ENCODE measurements around the gene CADM4. TPM values are rescaled to one million over a fixed set of nuclear protein-coding genes. Genes with fewer than 3 reads are reported as not detected.

The CADM4 gene
- total RNA-seq, 1 experiment from 2014 or later: 28.7 TPM

DNA sequence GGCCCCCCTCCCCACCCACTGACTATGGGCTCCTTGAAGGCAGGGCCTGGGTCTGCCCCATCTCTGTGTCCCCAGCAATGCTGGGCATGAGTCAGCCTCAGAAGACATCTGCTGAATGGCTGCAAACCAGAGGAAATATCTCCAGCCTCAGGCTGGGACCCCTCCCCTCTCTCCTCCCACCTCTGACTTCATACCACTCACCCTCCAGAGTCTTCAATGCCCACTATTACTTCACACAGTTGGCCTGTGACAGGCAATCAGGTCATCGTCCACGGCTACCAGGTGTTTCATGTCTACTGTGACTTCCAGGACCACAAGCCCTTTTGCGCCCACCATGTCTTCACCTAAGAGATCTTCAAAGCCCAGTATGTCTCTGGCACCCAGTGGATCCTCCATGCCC lies 27.9 kb downstream of the CADM4 start, which contains the start of gene SRRM5:
Gene SRRM5 (plus strand): TSS at position 301 of the 400 bp plus-strand sequence. CDS start 34 bp downstream, at position 335.
- Histone ChIP-seq H3K4me1 (ENCODE audit: insufficient read depth, low read length, poor library complexity, severe bottlenecking) (peaks cover 27% of the 10 kb centered on the region), H3K27me3 (replicated peaks; ENCODE audit: insufficient read depth, low read depth, low read length, poor library complexity) (no peaks in the 10 kb centered on the region), H3K4me3 (ENCODE audit: low read depth, low read length, poor library complexity, severe bottlenecking) (no peak within 1 kb of the TSS), H3K36me3 (ENCODE audit: insufficient read depth, low read length, poor library complexity, severe bottlenecking) (peaks cover 22% of the 10 kb centered on the region), H3K27ac (ENCODE audit: low read depth, low read length, poor library complexity, severe bottlenecking) (peak within 1 kb of the TSS; percentile 66), H3K9me3 (ENCODE audit: low read depth, low read length, poor library complexity, severe bottlenecking) (no peaks in the 10 kb centered on the region)
- no peak for TF ChIP-seq EZH2 (IDR thresholded peaks at IDR 0.05; ENCODE audit: borderline replicate concordance, low read depth, low read length, poor library complexity, severe bottlenecking)
- TF ChIP-seq, protein P1, sequence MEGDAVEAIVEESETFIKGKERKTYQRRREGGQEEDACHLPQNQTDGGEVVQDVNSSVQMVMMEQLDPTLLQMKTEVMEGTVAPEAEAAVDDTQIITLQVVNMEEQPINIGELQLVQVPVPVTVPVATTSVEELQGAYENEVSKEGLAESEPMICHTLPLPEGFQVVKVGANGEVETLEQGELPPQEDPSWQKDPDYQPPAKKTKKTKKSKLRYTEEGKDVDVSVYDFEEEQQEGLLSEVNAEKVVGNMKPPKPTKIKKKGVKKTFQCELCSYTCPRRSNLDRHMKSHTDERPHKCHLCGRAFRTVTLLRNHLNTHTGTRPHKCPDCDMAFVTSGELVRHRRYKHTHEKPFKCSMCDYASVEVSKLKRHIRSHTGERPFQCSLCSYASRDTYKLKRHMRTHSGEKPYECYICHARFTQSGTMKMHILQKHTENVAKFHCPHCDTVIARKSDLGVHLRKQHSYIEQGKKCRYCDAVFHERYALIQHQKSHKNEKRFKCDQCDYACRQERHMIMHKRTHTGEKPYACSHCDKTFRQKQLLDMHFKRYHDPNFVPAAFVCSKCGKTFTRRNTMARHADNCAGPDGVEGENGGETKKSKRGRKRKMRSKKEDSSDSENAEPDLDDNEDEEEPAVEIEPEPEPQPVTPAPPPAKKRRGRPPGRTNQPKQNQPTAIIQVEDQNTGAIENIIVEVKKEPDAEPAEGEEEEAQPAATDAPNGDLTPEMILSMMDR (conservative IDR thresholded peaks at IDR 0.05; ENCODE audit: low read depth, low read length): no peak
- ChIA-PET POLR2A (ENCODE audit: low non-redundant PET) (no interaction called here), CTCF (no interaction called here)
- BruUV-seq (replicated peaks): no TSS peak
- intact Hi-C loops (cut with micrococcal nuclease; ENCODE audit: unreplicated experiment): no loop called here
- no peak for DNase-seq (ENCODE audit: low spot score)

DNA sequence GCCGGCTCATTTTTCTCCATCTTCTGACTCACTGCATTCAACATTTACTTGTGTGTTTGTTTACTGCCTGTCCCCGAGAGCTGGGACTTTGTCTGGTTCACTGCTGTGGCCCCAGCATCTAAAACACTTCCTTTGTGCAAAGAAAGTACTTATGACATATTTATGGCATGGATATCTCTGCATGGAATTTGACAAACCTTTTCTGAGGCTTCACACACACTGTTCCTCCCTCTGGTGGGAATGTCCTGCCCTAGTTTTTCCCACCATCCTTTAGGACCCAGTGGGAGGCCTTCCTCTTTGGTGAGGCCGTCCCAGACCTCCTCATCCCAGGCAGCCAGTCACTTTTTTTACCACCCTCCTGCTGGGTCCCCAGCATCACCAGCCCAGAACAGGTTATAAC lies 29.2 kb downstream of the CADM4 start:
- Histone ChIP-seq H3K27ac (ENCODE audit: low read depth, low read length, poor library complexity, severe bottlenecking) (peak overlapping the region; percentile 66), H3K9me3 (ENCODE audit: low read depth, low read length, poor library complexity, severe bottlenecking) (no peaks in the 10 kb centered on the region), H3K4me1 (ENCODE audit: insufficient read depth, low read length, poor library complexity, severe bottlenecking) (peaks cover 40% of the 10 kb centered on the region), H3K4me3 (ENCODE audit: low read depth, low read length, poor library complexity, severe bottlenecking) (no peak overlapping the region), H3K36me3 (ENCODE audit: insufficient read depth, low read length, poor library complexity, severe bottlenecking) (peaks cover 22% of the 10 kb centered on the region), H3K27me3 (replicated peaks; ENCODE audit: insufficient read depth, low read depth, low read length, poor library complexity) (no peaks in the 10 kb centered on the region)
- CTCF ChIA-PET: no interaction called here
- no TSS peak for BruUV-seq (replicated peaks)
- DNase-seq (ENCODE audit: low spot score): peak; percentile 86
- intact Hi-C loops (cut with micrococcal nuclease; ENCODE audit: unreplicated experiment): no loop called here
- POLR2A ChIA-PET (ENCODE audit: low non-redundant PET): no interaction called here
- TF ChIP-seq, protein P1 (conservative IDR thresholded peaks at IDR 0.05; ENCODE audit: low read depth, low read length): no peak
- TF ChIP-seq EZH2 (IDR thresholded peaks at IDR 0.05; ENCODE audit: borderline replicate concordance, low read depth, low read length, poor library complexity, severe bottlenecking): no peak

DNA sequence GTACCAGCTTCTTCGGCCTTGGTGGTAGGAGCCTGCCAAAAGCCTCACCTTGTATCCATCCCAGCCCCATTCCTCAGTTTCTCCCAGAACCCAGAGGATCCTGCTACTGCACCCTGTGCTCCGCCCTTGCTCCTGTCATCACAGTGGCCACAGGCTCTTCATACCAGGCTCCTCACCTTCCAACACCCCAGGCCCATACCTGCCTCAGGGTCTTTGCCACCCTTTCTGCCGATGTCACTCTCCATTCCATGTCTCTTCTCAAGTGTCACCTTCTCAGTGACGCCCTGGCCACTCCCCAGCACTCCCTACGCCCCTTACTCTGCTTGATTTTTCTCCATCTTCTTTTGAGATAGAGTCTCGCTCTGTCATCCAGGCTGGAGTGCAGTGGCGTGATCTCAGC lies 29.8 kb downstream of the CADM4 start:
- H3K27ac ChIP-seq (ENCODE audit: low read depth, low read length, poor library complexity, severe bottlenecking): peak overlapping the region; percentile 66
- CTCF ChIA-PET: no interaction called here
- no peak overlapping the region for H3K4me3 ChIP-seq (ENCODE audit: low read depth, low read length, poor library complexity, severe bottlenecking)
- H3K9me3 ChIP-seq (ENCODE audit: low read depth, low read length, poor library complexity, severe bottlenecking): no peaks in the 10 kb centered on the region
- POLR2A ChIA-PET (ENCODE audit: low non-redundant PET): no interaction called here
- intact Hi-C loops (cut with micrococcal nuclease; ENCODE audit: unreplicated experiment): no loop called here
- peaks cover 41% of the 10 kb centered on the region for H3K4me1 ChIP-seq (ENCODE audit: insufficient read depth, low read length, poor library complexity, severe bottlenecking)
- DNase-seq (ENCODE audit: low spot score): no peak
- no peaks in the 10 kb centered on the region for H3K27me3 ChIP-seq (replicated peaks; ENCODE audit: insufficient read depth, low read depth, low read length, poor library complexity)
- peaks cover 22% of the 10 kb centered on the region for H3K36me3 ChIP-seq (ENCODE audit: insufficient read depth, low read length, poor library complexity, severe bottlenecking)
- TF ChIP-seq, protein P1 (conservative IDR thresholded peaks at IDR 0.05; ENCODE audit: low read depth, low read length): no peak
- no peak for TF ChIP-seq EZH2 (IDR thresholded peaks at IDR 0.05; ENCODE audit: borderline replicate concordance, low read depth, low read length, poor library complexity, severe bottlenecking)
- BruUV-seq (replicated peaks): no TSS peak
